ENCODE measurements around the gene SLC16A3. TPM values are rescaled to one million over a fixed set of nuclear protein-coding genes. Genes with fewer than 3 reads are reported as not detected.

Gene SLC16A3
- total and polyA plus RNA-seq, 2 of the 4 experiments (the other 2 are of a cell fraction) = 49.1 to 181 TPM

DNA sequence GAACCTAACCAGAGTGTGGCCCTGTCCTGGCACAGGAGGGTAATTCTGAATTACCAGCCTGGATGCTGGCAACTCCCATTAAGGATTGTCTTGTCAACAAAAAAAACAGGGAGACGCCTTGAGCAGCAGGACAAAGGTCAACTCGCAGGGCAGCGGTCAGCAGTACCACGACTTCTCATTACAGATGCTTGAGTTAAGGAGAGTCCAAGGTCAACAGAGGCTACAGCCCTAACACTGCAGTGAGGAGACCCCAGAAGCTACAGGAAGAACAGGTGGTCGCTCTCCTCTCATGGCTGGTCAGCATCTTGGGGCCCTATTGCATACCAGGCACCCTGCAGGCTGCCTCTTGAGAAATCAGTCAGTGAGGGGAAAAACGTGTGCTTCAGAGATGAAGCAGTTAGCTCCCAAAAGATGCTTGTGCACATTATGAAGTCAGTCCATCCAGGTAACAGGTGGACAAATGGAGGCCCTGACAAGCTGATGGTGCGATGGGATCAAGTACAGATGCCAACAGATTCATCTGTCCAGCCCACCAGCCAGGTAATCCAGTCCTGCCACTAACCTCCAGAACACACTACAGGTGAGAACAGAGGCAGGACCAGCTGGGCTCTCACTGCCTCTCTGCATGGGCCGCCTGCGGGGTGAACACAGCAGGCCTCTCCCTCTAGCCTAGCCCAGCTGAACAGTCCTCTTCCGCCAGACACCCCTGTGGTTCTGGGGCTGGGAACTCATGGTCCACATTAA is 40.5 kb downstream of the SLC16A3 start:
- peaks cover 46% of the 10 kb centered on the region for H3K36me3 ChIP-seq (ENCODE audit: control insufficient read depth, insufficient read depth, low read length)
- H3K4me3 ChIP-seq (ENCODE audit: insufficient read depth, low read depth, low read length) = no peak overlapping the region
- ATAC-seq (ENCODE audit: low read depth) (no peak), DNase-seq (no peak)
- no peak overlapping the region for H2AK5ac ChIP-seq (ENCODE audit: low read depth, low read length)
- H2BK20ac ChIP-seq (ENCODE audit: low read depth, low read length) = no peak overlapping the region
- 88% methylated on average over 4 of the region's 10 CpGs; no CpG with 5 or more reads in 1 of the 2 experiments for WGBS, 2 experiments (ENCODE audit: extremely low coverage in 2 of 2, insufficient read length in 1 of 2)
- peaks cover 83% of the 10 kb centered on the region for H4K20me1 ChIP-seq (ENCODE audit: insufficient read depth, low read length)
- no TSS peak for BruUV-seq (replicated peaks)
- TF ChIP-seq, protein P1, sequence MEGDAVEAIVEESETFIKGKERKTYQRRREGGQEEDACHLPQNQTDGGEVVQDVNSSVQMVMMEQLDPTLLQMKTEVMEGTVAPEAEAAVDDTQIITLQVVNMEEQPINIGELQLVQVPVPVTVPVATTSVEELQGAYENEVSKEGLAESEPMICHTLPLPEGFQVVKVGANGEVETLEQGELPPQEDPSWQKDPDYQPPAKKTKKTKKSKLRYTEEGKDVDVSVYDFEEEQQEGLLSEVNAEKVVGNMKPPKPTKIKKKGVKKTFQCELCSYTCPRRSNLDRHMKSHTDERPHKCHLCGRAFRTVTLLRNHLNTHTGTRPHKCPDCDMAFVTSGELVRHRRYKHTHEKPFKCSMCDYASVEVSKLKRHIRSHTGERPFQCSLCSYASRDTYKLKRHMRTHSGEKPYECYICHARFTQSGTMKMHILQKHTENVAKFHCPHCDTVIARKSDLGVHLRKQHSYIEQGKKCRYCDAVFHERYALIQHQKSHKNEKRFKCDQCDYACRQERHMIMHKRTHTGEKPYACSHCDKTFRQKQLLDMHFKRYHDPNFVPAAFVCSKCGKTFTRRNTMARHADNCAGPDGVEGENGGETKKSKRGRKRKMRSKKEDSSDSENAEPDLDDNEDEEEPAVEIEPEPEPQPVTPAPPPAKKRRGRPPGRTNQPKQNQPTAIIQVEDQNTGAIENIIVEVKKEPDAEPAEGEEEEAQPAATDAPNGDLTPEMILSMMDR (conservative IDR thresholded peaks at IDR 0.05; ENCODE audit: low read depth, low read length) = no peak
- TF ChIP-seq FOS (IDR thresholded peaks at IDR 0.05; ENCODE audit: low read depth, low read length) (no peak), RFX5 (IDR thresholded peaks at IDR 0.05; ENCODE audit: low read depth, low read length) (no peak), NFE2L2 (IDR thresholded peaks at IDR 0.05; ENCODE audit: low read depth, low read length) (no peak), BHLHE40 (IDR thresholded peaks at IDR 0.05; ENCODE audit: low read depth, low read length) (no peak), MAZ (IDR thresholded peaks at IDR 0.05; ENCODE audit: borderline replicate concordance, low read depth, low read length) (no peak), SMC3 (IDR thresholded peaks at IDR 0.05; ENCODE audit: low read depth, low read length) (no peak), USF2 (IDR thresholded peaks at IDR 0.05; ENCODE audit: low read depth, low read length) (no peak), MXI1 (IDR thresholded peaks at IDR 0.05; ENCODE audit: borderline replicate concordance, low read depth, low read length) (no peak)
- TF ChIP-seq, protein P2, sequence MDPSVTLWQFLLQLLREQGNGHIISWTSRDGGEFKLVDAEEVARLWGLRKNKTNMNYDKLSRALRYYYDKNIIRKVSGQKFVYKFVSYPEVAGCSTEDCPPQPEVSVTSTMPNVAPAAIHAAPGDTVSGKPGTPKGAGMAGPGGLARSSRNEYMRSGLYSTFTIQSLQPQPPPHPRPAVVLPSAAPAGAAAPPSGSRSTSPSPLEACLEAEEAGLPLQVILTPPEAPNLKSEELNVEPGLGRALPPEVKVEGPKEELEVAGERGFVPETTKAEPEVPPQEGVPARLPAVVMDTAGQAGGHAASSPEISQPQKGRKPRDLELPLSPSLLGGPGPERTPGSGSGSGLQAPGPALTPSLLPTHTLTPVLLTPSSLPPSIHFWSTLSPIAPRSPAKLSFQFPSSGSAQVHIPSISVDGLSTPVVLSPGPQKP (IDR thresholded peaks at IDR 0.05; ENCODE audit: borderline replicate concordance, low read depth, low read length) = no peak
- no peak overlapping the region; the same call in 1 of the 2 replicates for H3K4me2 ChIP-seq (ENCODE audit: low read depth, low read length)
- no peak overlapping the region for H2BK5ac ChIP-seq (ENCODE audit: low read depth, low read length, poor library complexity, severe bottlenecking)
- peaks cover 44% of the 10 kb centered on the region for H3K4me1 ChIP-seq (ENCODE audit: control insufficient read depth, insufficient read depth, low read length)
- in situ Hi-C loops (cut with MboI; ENCODE audit: low sequenced_read_pairs) (no loop called here), dilution Hi-C loops (cut with HindIII; ENCODE audit: low sequenced_read_pairs, unreplicated experiment) (no loop called here), intact Hi-C loops (cut with micrococcal nuclease) (loop anchor here (5.0 kb wide), 1 partner anchor 53 kb away; no protein-coding TSS in a partner anchor)
- H4K5ac ChIP-seq (ENCODE audit: low read depth, low read length) = no peak overlapping the region
- H3K14ac ChIP-seq (replicated peaks; ENCODE audit: low read depth, low read length) = no peak overlapping the region
- no peak overlapping the region for H2AK9ac ChIP-seq (replicated peaks; ENCODE audit: low read depth, low read length, poor library complexity)
- H3K27me3 ChIP-seq (ENCODE audit: control insufficient read depth, insufficient read depth, low read length) = no peaks in the 10 kb centered on the region
- H3K79me1 ChIP-seq (ENCODE audit: low read depth in 1 of 2, low read length in 2 of 2) = peaks cover 12 to 74% of the 10 kb centered on the region in 2 experiments
- H3K18ac ChIP-seq (ENCODE audit: low read depth, low read length) = no peak overlapping the region
- H2BK120ac ChIP-seq (ENCODE audit: low read depth, low read length) = no peak overlapping the region
- no peak overlapping the region for H3K27ac ChIP-seq (ENCODE audit: insufficient read depth, low read length)
- no peak overlapping the region for H3K9ac ChIP-seq (ENCODE audit: low read depth, low read length)
- ChIA-PET POLR2A (ENCODE audit: unreplicated experiment) (interaction anchor here (0.8 kb wide), 1 partner anchor 74 kb away, joined by 16 read pairs; no protein-coding TSS in a partner anchor), CTCF (no interaction called here)
- no peak overlapping the region for H4K8ac ChIP-seq (ENCODE audit: low read depth in 2 of 2, low read length in 2 of 2)
- no peak overlapping the region for H4K91ac ChIP-seq (ENCODE audit: insufficient read depth, low read depth, low read length)
- H2AFZ ChIP-seq (replicated peaks; ENCODE audit: low read length, poor library complexity) = no peak overlapping the region
- H3K4ac ChIP-seq (ENCODE audit: low read depth, low read length) = no peak overlapping the region
- H3K9me3 ChIP-seq (ENCODE audit: control insufficient read depth, insufficient read depth, low read length) = no peaks in the 10 kb centered on the region
- no peak overlapping the region for H3K56ac ChIP-seq (ENCODE audit: extremely low read depth, insufficient read depth, low read length)
- no peak overlapping the region for H2BK15ac ChIP-seq (ENCODE audit: low read depth, low read length)
- H3K23ac ChIP-seq (ENCODE audit: low read depth, low read length) = no peak overlapping the region
- peaks cover 43% of the 10 kb centered on the region for H3K9me1 ChIP-seq (ENCODE audit: insufficient read depth, low read length)
